WTC11 (cell line): Measurements from ENCODE around the gene FEM1B. TPM values are rescaled to one million over a fixed set of nuclear protein-coding genes. Genes with fewer than 3 reads are reported as not detected.

Source experiments
- ATAC-seq: fragments of 200-7000 bp; cut with Tn5 transposase; 2 replicates; pipeline ENCODE4 v1.10.0; 2021; ENCODE audit warnings: mild to moderate bottlenecking, moderate library complexity
- CTCF ChIA-PET: fragments of 300-600 bp; sonication (Branson Sonifier 250); formaldehyde crosslinking; loops from one replicate; lab custom pipeline; 2021; ENCODE audit warnings: antibody characterized with exemption; lab: Charles Lee
- POLR2A ChIA-PET: fragments of 350-600 bp; sonication (Branson Sonifier 250); formaldehyde crosslinking; loops from one replicate; lab custom pipeline; 2021; ENCODE audit warnings: antibody characterized with exemption; lab: Charles Lee
- DNase-seq: peaks from one replicate; pipeline ENCODE4 v3.0.0; 2021; ENCODE audit warnings: low spot score
- H3K27ac Mint-ChIP-seq: 2 replicates; pipeline ENCODE4 v1.8.0; 2021; ENCODE audit warnings: mixed read lengths
- H3K27me3 Mint-ChIP-seq: 2 replicates; pipeline ENCODE4 v1.8.0; 2021; ENCODE audit warnings: low read depth, mild to moderate bottlenecking, moderate library complexity, mixed read lengths
- H3K36me3 Mint-ChIP-seq: 2 replicates; pipeline ENCODE4 v1.8.0; 2021; ENCODE audit warnings: mixed read lengths
- H3K4me1 Mint-ChIP-seq: 2 replicates; pipeline ENCODE4 v1.8.0; 2022; ENCODE audit warnings: mixed read lengths
- H3K4me3 Mint-ChIP-seq: 2 replicates; pipeline ENCODE4 v1.8.0; 2021; ENCODE audit warnings: mild to moderate bottlenecking, moderate library complexity, mixed read lengths
- H3K9me3 Mint-ChIP-seq: 2 replicates; pipeline ENCODE4 v1.8.0; 2021; ENCODE audit warnings: mixed read lengths
- AFF4 ChIP-seq: sonication (generic); formaldehyde crosslinking; IDR thresholded peaks from 2 replicates; pipeline ENCODE4 v1.8.1; 2023; ENCODE audit warnings: mild to moderate bottlenecking, missing genetic modification reagents, borderline replicate concordance
- ARID4B ChIP-seq: sonication (generic); formaldehyde crosslinking; IDR thresholded peaks from 2 replicates; pipeline ENCODE4 v1.8.0; 2023; ENCODE audit warnings: missing genetic modification reagents, mild to moderate bottlenecking, borderline replicate concordance
- CDX4 ChIP-seq: fragments of 250-450 bp; sonication (Bioruptor Pico); IDR thresholded peaks from 2 replicates; pipeline ENCODE4 v1.9.0; 2021; ENCODE audit warnings: moderate library complexity, mild to moderate bottlenecking, inconsistent platforms, borderline replicate concordance
- ELF4 ChIP-seq: sonication (generic); formaldehyde crosslinking; IDR thresholded peaks from 2 replicates; pipeline ENCODE4 v1.8.1; 2022; ENCODE audit warnings: low read depth, mild to moderate bottlenecking, moderate library complexity, missing genetic modification reagents
- ETV6 ChIP-seq: sonication (generic); formaldehyde crosslinking; IDR thresholded peaks from 2 replicates; pipeline ENCODE4 v1.8.1; 2022; ENCODE audit warnings: mild to moderate bottlenecking, missing genetic modification reagents
- FOXP4 ChIP-seq: sonication (generic); formaldehyde crosslinking; IDR thresholded peaks from 2 replicates; pipeline ENCODE4 v1.8.0; 2022; ENCODE audit warnings: mild to moderate bottlenecking, missing genetic modification reagents
- GABPB1 ChIP-seq: sonication (generic); formaldehyde crosslinking; IDR thresholded peaks from 2 replicates; pipeline ENCODE4 v1.8.1; 2023; ENCODE audit warnings: mild to moderate bottlenecking, missing genetic modification reagents
- NFATC4 ChIP-seq: fragments of 250-450 bp; sonication (Bioruptor Pico); IDR thresholded peaks from 2 replicates; pipeline ENCODE4 v1.9.0; 2021; ENCODE audit warnings: mild to moderate bottlenecking
- NFE2L1 ChIP-seq: sonication (generic); formaldehyde crosslinking; IDR thresholded peaks from 2 replicates; pipeline ENCODE4 v1.8.1; 2023; ENCODE audit warnings: missing genetic modification reagents
- PRDM15 ChIP-seq: sonication (generic); formaldehyde crosslinking; IDR thresholded peaks from 2 replicates; pipeline ENCODE4 v1.8.0; 2022; ENCODE audit warnings: missing genetic modification reagents
- TCF7 ChIP-seq: sonication (generic); formaldehyde crosslinking; IDR thresholded peaks from 2 replicates; pipeline ENCODE4 v1.8.0; 2022; ENCODE audit warnings: mild to moderate bottlenecking, low read depth, missing genetic modification reagents, moderate library complexity
- ZNF281 ChIP-seq: sonication (generic); formaldehyde crosslinking; IDR thresholded peaks from 2 replicates; pipeline ENCODE4 v1.8.0; 2023; ENCODE audit warnings: mild to moderate bottlenecking, missing genetic modification reagents
- total RNA-seq: library from RNA; stranded (reverse); gene quantifications from 3 replicates; pipeline ENCODE4 v1.2.3, GENCODE V29; 2021
- TF ChIP-seq, protein P1 (sequence below): sonication (generic); formaldehyde crosslinking; IDR thresholded peaks from 2 replicates; pipeline ENCODE4 v1.8.0; 2022; ENCODE audit warnings: mild to moderate bottlenecking, missing genetic modification reagents
- TF ChIP-seq, protein P2 (sequence below): fragments of 250-450 bp; sonication (Bioruptor Pico); conservative IDR thresholded peaks from 2 replicates; pipeline ENCODE4 v1.9.0; 2021; ENCODE audit warnings: mild to moderate bottlenecking

FEM1B gene
- total RNA-seq, 1 experiment from 2014 or later = 64.8 TPM

DNA sequence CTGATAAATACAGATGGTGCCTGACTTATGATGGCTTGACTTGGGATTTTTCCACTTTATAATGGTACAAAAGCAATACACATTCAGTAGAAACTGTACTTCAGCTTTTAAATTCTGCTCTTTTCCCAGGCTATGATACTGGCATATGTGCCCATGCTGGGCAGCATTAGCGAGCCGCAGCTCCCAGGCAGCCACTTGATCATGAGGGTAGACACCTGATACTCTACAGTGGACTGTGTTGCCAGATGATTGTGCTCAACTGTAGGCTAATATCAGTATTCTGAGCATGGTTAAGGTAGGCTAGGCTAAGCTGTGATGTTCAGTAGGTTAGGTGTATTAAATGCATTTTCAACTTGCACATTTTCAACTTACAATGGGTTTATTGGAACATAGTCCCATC, 17.7 kb upstream of the FEM1B start (continued):
- TF ChIP-seq AFF4 (no peak), ETV6 (CRISPR knock-in tag) (no peak), FOXP4 (no peak), GABPB1 (CRISPR knock-in tag) (no peak)
- TF ChIP-seq, protein P1, sequence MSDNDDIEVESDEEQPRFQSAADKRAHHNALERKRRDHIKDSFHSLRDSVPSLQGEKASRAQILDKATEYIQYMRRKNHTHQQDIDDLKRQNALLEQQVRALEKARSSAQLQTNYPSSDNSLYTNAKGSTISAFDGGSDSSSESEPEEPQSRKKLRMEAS (CRISPR knock-in tag) = no peak
- TF ChIP-seq, protein P2, sequence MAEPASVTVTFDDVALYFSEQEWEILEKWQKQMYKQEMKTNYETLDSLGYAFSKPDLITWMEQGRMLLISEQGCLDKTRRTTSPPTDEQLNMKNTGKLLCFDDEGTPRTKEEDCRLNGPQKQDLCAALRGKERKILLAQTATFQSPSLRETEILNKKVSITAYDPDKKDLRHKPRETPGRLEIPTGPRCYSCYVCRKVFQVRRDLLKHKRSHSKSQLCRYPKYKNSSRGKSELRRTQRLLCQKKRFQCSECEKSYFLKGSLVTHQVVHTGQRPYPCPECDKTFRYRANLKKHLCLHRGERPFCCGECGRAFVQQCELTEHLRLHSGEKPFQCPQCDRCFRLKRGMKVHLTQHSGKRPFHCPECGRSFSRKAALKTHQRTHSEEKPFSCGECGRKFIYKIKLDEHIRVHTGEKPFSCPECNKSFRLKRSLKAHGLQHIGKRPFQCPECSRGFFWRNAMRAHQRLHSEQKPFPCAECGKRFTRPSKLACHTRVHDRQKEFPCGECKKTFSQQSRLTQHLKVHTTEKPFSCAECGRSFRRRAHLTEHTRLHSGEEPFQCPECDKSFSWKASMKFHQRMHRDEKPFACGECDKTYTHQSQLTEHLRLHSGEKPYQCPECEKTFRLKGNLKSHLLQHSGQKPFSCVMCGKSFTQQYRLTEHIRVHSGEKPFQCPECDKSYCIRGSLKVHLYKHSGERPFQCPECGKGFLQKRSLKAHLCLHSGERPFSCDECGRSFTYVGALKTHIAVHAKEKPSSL (CRISPR knock-in tag) = no peak

DNA sequence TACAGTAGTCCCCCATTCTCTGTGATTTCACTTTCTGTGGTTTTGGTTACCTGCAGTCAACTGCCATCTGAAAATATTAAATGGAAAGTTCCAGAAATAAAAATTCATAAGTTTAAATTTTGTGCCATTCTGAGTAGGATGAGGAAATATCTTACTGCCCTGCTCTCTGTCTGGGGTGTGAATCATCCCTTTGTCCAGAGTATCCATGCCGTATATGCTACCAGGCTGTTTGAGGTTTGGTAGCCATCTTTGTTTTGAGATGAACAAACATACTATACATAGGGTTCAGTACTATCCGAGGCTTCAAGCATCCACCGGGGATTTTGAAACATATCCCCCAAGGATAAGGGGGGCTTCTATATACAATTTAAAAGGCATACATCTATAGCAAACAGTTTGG, 16.3 kb upstream of the FEM1B start:
- CTCF ChIA-PET = interaction anchor here (1.8 kb wide), 1 partner anchor 8 kb away, joined by 5 read pairs; no protein-coding TSS in a partner anchor
- no peak overlapping the region for H3K4me3 Mint-ChIP-seq

More for the DNA sequence above, 16.3 kb upstream of the FEM1B start:
- no peak for TF ChIP-seq TCF7 (CRISPR knock-in tag)
- TF ChIP-seq PRDM15 (CRISPR knock-in tag) = no peak
- TF ChIP-seq NFE2L1 (CRISPR knock-in tag) = no peak
- no peak for TF ChIP-seq NFATC4 (CRISPR knock-in tag)
- no peak for TF ChIP-seq CDX4 (CRISPR knock-in tag)
- TF ChIP-seq, protein P1 (CRISPR knock-in tag) = no peak
- TF ChIP-seq ELF4 = no peak
- TF ChIP-seq ZNF281 = no peak
- no peak for TF ChIP-seq ARID4B (CRISPR knock-in tag)
- POLR2A ChIA-PET = no interaction called here
- no peak overlapping the region for H3K27ac Mint-ChIP-seq
- H3K27me3 Mint-ChIP-seq = no peaks in the 10 kb centered on the region
- no peaks in the 10 kb centered on the region for H3K36me3 Mint-ChIP-seq
- H3K9me3 Mint-ChIP-seq = peaks cover 5% of the 10 kb centered on the region; the same call in 1 of the 2 replicates
- peaks cover 37% of the 10 kb centered on the region for H3K4me1 Mint-ChIP-seq
- DNase-seq (no peak), ATAC-seq (no peak)
